HG02798 (cell line): ENCODE results near the gene RCC2.

Experiments
- ATAC-seq: cut with Tn5 transposase; IDR thresholded peaks from one replicate; pipeline ENCODE4 v1.9.1; 2021; ENCODE audit warnings: mild to moderate bottlenecking; ENCODE audit not compliant: unreplicated experiment, poor library complexity

The RCC2 gene

DNA sequence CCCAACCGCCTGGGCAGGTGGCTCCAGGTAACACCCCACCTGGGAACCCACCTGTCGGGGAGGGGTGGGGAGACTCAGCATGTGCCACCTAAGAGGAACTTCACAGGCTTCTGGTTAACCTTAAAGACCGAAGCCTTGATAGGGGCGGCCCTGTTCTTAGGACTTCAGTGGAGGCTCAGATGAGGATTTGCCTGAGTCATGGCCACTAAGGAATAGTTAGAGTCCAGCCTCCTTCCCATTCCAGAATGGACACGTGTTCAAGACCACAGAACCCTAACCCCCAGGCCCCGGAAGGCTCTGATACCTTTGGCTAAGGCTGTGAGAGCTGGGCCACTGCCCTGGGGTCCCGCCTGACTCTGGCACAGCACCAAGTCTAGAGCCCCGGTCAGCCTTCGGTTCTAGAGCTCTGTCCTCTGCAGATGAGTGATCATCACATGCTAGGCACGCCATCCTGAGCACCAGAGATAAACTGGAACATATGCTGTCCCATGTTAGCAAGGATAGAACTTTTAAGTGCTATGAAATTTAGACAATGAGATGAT lies 47.2 kb downstream of the RCC2 start:
- ATAC-seq: no peak

DNA sequence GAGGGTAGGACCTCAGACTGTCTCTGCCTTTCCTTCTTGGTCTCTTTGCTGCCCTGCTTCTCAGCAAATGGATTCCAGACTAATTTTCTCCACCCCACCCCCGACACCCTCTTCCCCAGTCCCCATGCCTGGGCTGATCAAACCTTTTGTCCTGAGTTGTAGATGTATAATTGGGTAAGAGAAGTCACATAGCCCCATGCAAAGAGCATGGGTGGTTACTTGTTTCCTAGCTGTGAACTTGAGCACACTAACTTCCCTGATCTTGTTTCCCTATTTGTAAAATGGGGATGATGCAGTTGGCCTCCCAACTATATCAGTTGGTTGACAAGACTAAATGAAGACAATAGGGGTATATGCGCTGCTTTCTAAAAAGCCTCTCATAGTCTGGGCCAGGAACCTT lies 58.3 kb downstream of the RCC2 start:
- ATAC-seq: no peak

DNA sequence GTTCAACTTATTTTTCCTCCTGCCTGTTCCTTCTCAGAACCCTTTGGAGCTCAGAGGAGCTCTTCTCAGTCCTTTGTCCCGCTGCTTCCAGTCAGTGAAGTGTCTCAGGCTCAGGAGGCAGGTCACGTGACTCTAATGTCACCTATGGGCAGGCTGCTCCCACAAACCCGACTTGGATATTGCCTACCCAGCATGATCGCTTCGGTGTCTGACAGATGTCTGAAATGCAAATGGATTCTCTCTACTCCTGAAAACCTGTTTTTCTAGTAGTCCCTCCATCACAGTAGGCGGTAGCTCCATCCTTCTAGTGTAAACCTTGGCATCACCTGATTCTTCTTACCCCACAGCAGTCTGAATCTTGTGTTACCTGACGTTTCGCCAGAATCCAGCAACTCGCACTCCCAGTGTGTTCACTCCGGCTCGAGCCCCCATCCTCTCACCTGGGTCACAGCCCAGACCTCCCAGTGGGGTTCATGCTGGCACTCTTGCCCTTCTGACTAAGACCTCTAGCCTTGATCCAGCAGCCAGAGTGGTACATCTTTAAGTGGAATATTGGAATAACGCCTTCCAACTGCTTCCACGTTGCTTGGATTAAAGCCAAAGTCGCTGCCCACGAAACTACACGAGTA lies 62.0 kb downstream of the RCC2 start:
- no peak for ATAC-seq

DNA sequence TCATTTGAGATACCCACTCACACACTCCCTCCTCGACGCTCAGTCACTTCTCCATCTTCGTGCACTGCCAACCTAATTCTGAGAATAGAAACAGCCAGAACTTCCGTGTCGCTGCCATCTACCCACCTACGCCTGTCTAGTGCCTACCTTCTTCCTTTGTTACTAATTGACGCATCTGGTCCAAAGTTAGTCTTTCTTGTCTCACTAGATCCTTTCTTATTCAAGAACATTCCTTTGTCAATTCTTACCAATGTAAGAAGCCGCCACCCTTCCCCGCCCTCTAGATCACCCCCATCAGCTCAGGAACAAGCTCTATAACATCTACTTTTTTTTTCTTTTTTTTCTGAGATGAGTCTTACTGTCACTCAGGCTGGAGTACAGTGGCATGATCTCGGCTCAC lies 63.8 kb downstream of the RCC2 start:
- no peak for ATAC-seq

DNA sequence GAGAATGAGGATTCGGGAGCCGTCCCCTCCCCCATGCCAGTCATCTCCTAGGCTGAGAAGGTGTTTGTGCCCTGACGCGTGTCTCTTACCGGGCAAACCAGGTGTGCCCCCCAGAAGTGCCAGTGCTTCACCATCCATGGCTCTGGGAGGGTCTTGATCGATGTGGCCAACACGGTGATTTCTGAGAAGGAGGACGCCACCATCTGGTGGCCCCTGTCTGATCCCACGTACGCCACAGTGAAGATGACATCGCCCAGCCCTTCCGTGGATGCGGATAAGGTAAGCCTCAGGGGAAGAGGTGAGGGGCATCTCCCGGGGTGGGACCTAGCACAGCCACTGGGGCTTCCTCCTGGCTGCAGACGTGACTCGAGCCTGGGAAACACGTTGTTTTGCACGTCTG lies 66.5 kb downstream of the RCC2 start:
- ATAC-seq: no peak

DNA sequence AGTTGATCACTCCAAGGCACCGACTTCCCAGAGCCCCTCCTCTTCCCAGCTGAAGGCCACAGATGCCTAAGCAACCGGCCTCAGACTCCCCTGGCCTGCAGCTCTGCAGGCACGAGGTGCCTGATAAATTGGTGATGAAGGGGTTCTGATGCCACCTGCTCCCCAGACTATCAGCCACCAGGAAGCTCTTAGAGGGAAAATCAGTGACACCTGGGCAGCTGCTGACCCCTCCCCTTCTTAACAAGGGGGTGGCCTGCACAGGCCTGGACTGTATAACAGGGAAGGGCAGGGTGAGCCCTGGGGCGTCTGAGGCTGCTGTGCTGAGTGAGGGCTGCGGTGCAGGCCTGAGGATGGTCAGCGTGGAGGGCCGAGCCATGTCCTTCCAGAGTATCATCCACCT lies 67.6 kb downstream of the RCC2 start, which contains the start of gene PADI6:
Gene PADI6, plus strand, starts transcription at position 301 of the 400 bp plus-strand sequence. Its CDS starts 50 bp downstream, at position 351.
- ATAC-seq: no peak

DNA sequence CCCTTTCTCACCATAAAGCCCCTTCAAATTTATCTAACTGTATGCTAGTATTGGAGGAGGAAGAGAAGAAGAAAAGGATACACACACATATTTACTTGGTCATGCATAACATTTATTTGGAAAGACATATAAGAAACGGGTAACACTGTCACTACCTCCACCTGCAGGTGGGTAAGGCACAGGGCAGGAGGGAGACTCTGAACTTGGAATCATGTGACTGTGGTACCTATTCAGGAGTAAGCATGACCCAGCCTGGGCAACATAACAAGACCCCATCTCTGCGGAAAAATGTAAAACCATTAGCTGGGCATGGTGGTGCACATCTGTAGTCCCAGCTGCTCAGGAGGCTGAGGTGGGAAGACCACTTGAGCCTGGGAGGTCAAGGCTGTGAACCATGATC lies 68.9 kb downstream of the RCC2 start:
- ATAC-seq: no peak

DNA sequence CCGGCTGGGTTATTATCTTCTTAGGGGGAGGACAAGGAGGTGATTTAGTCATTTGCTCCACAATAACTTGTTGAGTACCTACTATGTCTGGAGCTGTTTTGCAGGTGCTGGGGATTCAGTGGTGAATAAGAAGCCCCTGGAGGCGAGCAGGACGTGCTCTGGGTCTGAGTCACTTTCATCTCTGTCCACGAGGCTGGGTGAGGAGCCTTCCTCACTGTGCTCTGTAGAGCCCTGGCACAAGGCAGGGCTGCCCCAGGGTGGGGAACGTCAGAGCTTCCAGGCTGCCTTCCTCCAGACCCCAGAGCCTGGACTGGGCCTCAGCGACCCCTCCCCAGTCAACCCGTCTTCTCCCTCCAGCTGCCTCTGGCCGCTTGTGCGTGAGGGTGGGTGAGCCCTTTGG lies 70.0 kb downstream of the RCC2 start:
- no peak for ATAC-seq

DNA sequence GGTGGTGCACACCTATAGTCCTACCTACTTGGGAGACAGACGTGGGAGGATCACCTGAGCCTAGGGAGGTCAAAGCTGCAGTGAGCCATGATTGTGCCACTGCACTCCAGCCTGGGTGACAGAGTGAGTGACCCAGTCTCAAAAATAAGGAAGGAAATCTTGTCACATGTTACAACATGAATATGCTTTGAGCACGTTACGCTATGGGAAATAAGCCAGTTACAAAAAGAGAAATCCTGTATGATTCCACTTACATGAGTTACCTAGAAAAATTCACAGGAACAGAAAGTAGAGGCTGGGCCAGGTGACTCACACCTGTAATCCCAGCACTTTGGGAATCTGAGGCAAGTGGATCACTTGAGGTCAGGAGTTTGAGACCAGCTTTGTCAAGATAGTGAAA lies 74.2 kb downstream of the RCC2 start:
- no peak for ATAC-seq

DNA sequence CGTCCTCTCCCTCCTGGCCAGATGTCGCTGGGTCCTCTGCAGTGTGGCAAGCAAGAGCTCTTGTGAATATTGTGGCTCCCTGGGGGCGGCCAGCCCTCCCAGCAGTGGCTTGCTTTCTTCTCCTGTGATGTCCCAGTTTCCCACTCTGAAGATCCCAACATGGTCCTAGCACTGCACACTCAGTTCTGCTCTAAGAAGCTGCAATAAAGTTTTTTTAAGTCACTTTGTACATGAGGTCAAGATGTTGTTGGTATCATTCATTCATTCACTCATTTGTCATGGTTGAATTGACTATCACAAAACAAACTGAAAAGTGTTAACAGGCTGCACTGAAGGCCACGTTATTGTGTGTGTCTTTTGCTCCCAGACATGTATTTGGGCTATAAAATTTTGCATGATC lies 75.7 kb downstream of the RCC2 start:
- ATAC-seq: no peak

DNA sequence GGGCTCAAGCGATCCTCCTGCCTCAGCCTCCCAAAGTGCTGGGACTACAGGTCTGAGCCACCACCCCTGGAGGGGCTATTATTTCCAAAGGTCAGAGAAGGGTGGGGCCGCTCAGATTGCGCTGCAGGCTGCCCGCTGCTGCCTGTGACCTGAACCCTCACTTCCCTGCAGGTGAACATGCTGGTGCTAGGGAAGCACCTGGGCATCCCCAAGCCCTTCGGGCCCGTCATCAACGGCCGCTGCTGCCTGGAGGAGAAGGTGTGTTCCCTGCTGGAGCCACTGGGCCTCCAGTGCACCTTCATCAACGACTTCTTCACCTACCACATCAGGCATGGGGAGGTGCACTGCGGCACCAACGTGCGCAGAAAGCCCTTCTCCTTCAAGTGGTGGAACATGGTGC lies 76.1 kb downstream of the RCC2 start:
- ATAC-seq: no peak

DNA sequence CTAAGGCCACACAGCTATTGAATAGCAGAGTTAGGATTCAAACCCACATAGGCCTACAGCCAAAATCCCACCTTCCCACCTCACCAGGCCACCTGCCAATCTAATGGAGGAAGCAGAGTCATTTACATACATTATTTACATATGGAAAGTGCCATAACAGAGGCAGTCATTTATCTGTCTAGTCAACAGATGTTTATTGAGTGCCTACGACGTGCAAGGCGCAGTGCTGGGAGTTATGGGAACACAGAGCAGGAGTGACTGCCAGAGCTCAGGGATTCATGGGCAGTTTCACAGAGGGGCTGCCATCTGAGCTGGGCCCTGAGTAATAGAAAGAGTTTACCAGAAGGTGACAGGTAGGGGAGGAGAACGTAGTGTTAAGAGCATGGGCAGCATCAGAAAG lies 77.8 kb downstream of the RCC2 start:
- no peak for ATAC-seq

DNA sequence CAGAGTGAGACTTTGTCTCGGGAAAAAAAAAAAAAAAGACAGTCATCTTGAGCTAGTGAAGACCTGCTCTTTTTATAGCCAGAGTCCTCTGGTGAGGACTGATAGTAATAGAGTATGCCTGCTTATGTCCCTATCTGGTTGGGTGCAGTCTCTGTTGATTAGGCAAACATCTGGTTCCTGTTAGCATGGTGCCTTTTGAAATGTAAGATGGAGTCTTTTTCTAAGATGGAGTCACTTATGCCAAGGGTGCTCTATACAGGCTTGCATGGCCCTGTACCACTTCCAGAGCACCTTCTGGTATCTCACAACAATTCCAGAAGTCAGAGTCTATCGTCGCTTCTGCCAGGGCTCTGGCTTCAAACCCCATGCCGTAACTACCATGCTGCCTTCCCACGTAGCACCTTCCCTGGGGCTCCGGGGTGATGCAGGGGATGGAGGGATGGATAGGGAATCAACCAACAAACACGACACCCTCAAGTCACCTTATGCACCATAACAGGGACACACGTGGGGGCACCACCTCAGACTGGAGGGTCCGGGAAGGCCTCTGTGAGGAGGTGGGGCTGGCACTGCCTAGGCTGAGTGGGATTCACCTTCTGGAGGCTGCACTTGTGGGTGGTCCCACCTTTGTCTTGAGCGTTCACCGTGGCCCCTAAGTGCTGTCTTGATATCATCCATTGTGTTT lies 79.1 kb downstream of the RCC2 start:
- no peak for ATAC-seq

DNA sequence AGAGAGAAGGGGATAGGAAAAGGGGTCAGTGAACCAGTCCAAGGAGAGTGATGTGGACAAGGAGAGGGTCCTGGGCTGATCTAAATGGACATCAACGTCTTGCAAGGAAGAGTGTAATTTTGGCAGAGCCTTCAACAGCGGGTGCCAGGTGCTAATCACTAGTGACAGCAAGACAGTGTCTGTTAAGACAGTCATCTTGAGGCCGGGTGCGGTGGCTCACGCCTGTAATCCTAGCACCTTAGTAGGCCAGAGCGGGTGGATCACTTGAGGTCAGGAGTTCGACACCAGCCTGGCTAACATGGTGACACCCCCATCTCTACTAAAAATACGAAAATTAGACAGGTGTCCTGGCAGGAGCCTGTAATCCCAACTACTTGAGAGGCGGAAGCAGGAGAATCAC lies 79.7 kb downstream of the RCC2 start:
- no peak for ATAC-seq

DNA sequence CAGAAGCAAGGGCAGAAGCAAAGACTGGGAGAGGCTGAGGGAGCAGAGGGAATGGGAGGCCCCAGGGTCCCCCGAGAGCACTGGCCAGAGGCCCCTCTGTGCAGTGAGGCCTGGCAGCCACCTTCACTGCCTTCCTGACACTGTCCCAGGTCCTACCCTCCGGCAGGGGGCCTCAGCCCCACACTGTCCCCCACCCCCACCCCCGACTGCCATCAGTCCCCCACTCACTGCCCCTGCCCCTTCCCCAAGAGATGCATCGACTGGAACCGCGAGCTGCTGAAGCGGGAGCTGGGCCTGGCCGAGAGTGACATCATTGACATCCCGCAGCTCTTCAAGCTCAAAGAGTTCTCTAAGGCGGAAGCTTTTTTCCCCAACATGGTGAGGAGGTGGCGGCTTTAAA lies 80.4 kb downstream of the RCC2 start:
- ATAC-seq: no peak

DNA sequence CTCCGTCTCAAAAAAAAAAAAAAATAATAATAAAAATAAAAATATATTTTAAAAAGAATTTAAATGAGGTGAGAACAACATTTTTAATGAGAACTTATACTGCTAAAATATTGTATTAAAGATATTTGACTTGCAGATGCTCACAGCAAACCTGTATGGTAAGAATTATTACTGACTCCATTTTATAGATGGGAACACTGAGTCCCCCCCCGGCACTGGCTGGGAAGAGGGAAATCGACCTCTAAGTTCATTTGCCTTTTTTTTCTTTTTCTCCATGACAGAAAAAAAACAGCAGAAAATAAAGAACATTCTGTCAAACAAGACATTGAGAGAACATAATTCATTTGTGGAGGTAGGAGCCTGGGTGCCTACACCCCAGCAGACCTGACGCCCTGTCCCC lies 80.9 kb downstream of the RCC2 start:
- ATAC-seq: no peak
